NCI-H1048 (cell line): ENCODE results near the gene ASPG.

Experiments
- DNase-seq: peaks from one replicate; lab custom pipeline; 2025; lab: John Stamatoyannopoulos, UW

Gene ASPG

GRCh38 chr14:104163541-104163940 lies 78.0 kb downstream of the ASPG start:
- no peak for DNase-seq

- no peak for DNase-seq
Observed at GRCh38 chr14:104164041-104164440, 78.5 kb downstream of the ASPG start.

DNA sequence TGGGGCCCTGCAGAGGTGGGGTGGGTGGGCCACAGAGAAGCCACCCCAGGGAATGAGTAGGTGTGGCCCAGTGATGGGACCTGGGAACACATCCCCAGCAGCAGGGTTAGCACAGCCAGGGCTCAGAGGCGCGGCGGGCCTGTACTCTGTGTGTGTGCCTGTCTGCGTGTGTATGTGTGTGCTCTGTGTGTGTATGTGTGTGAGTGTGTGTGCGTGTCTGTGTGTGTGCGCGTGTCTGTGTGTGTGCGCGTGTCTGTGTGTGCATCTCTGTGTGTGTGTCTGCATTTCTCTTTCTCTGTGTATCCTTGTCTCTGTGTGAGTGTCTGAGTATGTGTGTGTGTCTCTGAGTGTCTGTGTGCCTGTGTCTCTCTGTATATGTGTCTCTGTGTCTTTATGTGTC lies 79.0 kb downstream of the ASPG start:
- no peak for DNase-seq
